Immature natural killer cell (primary cell): ENCODE measurements around the gene LRRC1. TPM values are rescaled to one million over a fixed set of nuclear protein-coding genes. Genes with fewer than 3 reads are reported as not detected.
"Not testable (repeated sequence)": the region's sequence is repeated elsewhere in the genome, so short reads cannot be mapped to it uniquely, and the experiment has no call there.

Experiments
- DNase-seq, 3 donors: peaks; one replicate each; pipeline ENCODE4 v3.0.0; 2022; ENCODE audit warnings: mixed read lengths in 1 of 3
- H3K27ac Mint-ChIP-seq, 6 donors: one replicate each; pipeline ENCODE4 v1.8.0; 2020; ENCODE audit warnings: mixed read lengths in 6 of 6, mild to moderate bottlenecking in 5 of 6, inconsistent platforms in 4 of 6, moderate library complexity in 3 of 6
- H3K27me3 Mint-ChIP-seq, 3 donors: one replicate each; pipeline ENCODE4 v1.8.0; 2020 to 2021; ENCODE audit warnings: low read depth in 3 of 3, mild to moderate bottlenecking in 3 of 3, mixed read lengths in 3 of 3, moderate library complexity in 3 of 3, inconsistent platforms in 1 of 3
- H3K36me3 Mint-ChIP-seq, 3 donors: one replicate each; pipeline ENCODE4 v1.8.0; 2020; ENCODE audit warnings: mixed read lengths in 3 of 3, inconsistent platforms in 2 of 3, mild to moderate bottlenecking in 2 of 3
- H3K4me1 Mint-ChIP-seq, 2 donors: one replicate each; pipeline ENCODE4 v1.8.0; 2020; ENCODE audit warnings: inconsistent platforms in 2 of 2, mild to moderate bottlenecking in 2 of 2, mixed read lengths in 2 of 2, moderate library complexity in 1 of 2
- H3K4me3 Mint-ChIP-seq, 5 donors: one replicate each; pipeline ENCODE4 v1.8.0; 2020; ENCODE audit warnings: mild to moderate bottlenecking in 5 of 5, mixed read lengths in 5 of 5, inconsistent platforms in 3 of 5, moderate library complexity in 3 of 5
- H3K9me3 Mint-ChIP-seq, 6 donors: one replicate each; pipeline ENCODE4 v1.8.0; 2020; ENCODE audit warnings: mild to moderate bottlenecking in 6 of 6, mixed read lengths in 6 of 6, inconsistent platforms in 4 of 6, moderate library complexity in 3 of 6
- polyA plus RNA-seq, 3 donors: library from polyadenylated mRNA; unstranded; fragments of 300-500 nt; fragmentation: Illumina TruSeq; gene quantifications; one replicate each; pipeline ENCODE4 v1.2.3, GENCODE V29; 2021

LRRC1 gene
- polyA plus RNA-seq, 3 donors from 2014 or later, result 1.6 to 2.8 (median 2.7) TPM

GRCh38 chr6:53770780-53771249 is 24.0 kb upstream of the LRRC1 start:
- Mint-ChIP-seq H3K4me3 (no peak overlapping the region), H3K4me1 (no peaks in the 10 kb centered on the region), H3K9me3 (peaks cover 0 to 9% (median 0%) of the 10 kb centered on the region in 6 donors), H3K27me3 (peaks cover 2 to 11% (median 2%) of the 10 kb centered on the region in 3 donors), H3K36me3 (no peaks in the 10 kb centered on the region), H3K27ac (no peak overlapping the region)
- no peak for DNase-seq

DNA sequence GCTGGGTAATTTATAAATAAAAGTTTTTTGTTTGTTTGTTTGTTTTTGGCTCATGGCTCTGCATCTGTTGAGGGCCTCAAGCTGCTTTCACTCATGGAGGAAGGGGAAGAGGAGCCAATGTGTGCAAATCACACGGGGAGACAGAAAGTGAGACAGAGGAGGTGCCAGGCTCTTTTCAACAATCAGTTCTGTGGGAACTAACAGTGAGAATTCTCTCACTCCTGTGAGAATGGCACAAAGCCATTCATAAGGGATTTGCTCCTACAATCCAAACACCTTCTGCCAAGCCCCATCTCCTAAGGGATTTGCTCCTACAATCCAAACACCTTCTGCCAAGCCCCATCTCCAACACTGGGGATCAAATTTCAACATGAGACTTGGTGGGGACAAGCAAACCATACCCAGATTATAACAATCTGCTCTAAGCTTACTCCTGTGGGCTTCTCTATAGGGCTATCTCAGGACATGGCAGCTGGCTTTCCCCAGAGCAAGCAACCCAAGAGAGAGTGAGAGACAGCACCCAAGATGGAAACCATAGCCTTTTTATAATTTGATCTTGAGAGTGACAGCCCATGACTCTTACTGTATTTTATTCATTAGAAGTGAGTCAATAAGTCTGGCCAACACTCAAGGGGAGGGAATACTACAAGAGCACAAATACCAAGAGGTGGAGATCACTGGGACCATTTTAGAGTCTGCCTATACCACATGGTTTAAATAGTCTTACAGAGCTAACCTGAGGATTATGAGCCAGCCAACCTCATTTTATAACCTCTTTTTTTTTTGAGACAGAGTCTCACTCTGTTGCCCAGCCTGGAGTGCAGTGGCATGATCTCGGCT is 22.8 kb upstream of the LRRC1 start:
- H3K4me1 Mint-ChIP-seq, result no peaks in the 10 kb centered on the region

DNA sequence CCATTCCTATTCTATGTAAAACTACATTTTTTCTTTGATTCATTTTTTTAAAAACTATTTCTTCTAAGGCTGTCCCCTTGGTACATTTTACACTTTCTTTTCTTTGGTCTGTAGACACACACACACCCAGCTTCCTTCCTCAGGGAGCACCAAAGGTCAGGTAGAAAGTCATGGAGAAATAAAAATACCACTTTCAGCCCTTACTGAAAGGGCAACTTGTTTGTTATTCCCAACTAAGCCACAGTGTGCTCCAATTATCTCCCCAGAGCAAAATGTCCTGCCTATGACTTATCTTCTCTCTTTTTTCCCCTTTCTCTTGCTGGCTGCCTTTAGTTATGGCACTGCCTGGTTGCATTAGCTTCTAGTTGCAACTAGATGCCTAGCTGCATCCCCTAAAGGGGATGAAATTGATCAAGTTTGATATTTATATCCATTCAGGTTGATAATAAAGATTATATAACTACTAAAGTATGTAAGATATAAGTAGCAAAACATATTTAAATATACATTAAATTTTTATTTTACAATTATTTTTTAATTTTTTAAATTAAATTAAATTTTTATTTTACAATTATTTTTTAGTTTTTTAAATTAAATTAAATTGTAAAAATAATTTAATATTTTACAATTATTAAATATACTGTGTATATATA is 21.6 kb upstream of the LRRC1 start:
- no peak overlapping the region for H3K27ac Mint-ChIP-seq
- H3K9me3 Mint-ChIP-seq, result peaks cover 0 to 2% (median 0%) of the 10 kb centered on the region in 6 donors
- no peak overlapping the region for H3K4me3 Mint-ChIP-seq
- H3K36me3 Mint-ChIP-seq, result no peaks in the 10 kb centered on the region
- DNase-seq, result no peak
- no peaks in the 10 kb centered on the region for H3K4me1 Mint-ChIP-seq
- H3K27me3 Mint-ChIP-seq, result peaks cover 0 to 7% (median 4%) of the 10 kb centered on the region in 3 donors

More for the DNA sequence above, 22.8 kb upstream of the LRRC1 start:
- H3K27ac Mint-ChIP-seq, result no peak overlapping the region
- no peak for DNase-seq
- no peaks in the 10 kb centered on the region for H3K36me3 Mint-ChIP-seq
- H3K4me3 Mint-ChIP-seq, result no peak overlapping the region
- H3K9me3 Mint-ChIP-seq, result peaks cover 0 to 4% (median 0%) of the 10 kb centered on the region in 6 donors
- H3K27me3 Mint-ChIP-seq, result peaks cover 0 to 7% (median 2%) of the 10 kb centered on the region in 3 donors

DNA sequence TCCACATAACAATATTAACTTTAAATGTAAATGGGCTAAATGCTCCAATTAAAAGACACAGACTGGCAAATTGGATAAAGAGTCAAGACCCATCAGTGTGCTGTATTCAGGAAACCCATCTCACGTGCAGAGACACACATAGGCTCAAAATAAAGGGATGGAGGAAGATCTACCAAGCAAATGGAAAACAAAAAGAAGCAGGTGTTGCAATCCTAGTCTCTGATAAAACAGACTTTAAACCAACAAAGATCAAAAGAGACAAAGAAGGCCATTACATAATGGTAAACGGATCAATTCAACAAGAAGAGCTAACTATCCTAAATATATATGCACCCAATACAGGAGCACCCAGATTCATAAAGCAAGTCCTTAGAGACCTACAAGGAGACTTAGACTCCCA is 18.7 kb upstream of the LRRC1 start:
- not testable (repeated sequence) for H3K36me3 Mint-ChIP-seq, H3K4me1 Mint-ChIP-seq, H3K9me3 Mint-ChIP-seq, H3K4me3 Mint-ChIP-seq, DNase-seq, H3K27ac Mint-ChIP-seq
- H3K27me3 Mint-ChIP-seq, result peaks cover 3 to 10% (median 9%) of the 10 kb centered on the region in 3 donors

GRCh38 chr6:53784991-53785390 is 9.8 kb upstream of the LRRC1 start:
- not testable (repeated sequence) for H3K4me1 Mint-ChIP-seq, H3K27ac Mint-ChIP-seq, H3K4me3 Mint-ChIP-seq, DNase-seq
- peaks cover 0 to 10% (median 5%) of the 10 kb centered on the region in 3 donors for H3K36me3 Mint-ChIP-seq
- H3K27me3 Mint-ChIP-seq, result peaks cover 13 to 15% (median 13%) of the 10 kb centered on the region in 3 donors
- peaks cover 0 to 24% (median 8%) of the 10 kb centered on the region in 6 donors for H3K9me3 Mint-ChIP-seq

- H3K9me3 Mint-ChIP-seq, result peaks cover 0 to 19% (median 8%) of the 10 kb centered on the region in 6 donors
- no peak overlapping the region for H3K27ac Mint-ChIP-seq
- no peaks in the 10 kb centered on the region for H3K4me1 Mint-ChIP-seq
- DNase-seq, result no peak
- peaks cover 0 to 5% (median 4%) of the 10 kb centered on the region in 3 donors for H3K36me3 Mint-ChIP-seq
- H3K27me3 Mint-ChIP-seq, result peaks cover 10 to 15% (median 12%) of the 10 kb centered on the region in 3 donors
- H3K4me3 Mint-ChIP-seq, result no peak overlapping the region
These were observed 8.0 kb upstream of the LRRC1 start for GRCh38 chr6:53786832-53787231.

- Mint-ChIP-seq H3K4me1 (peaks cover 21 to 27% of the 10 kb centered on the region in 2 donors), H3K27me3 (peaks cover 9 to 24% (median 15%) of the 10 kb centered on the region in 3 donors), H3K4me3 (no peak overlapping the region), H3K36me3 (peaks cover 0 to 5% (median 4%) of the 10 kb centered on the region in 3 donors), H3K9me3 (peaks cover 0 to 19% (median 8%) of the 10 kb centered on the region in 6 donors), H3K27ac (no peak overlapping the region)
- no peak for DNase-seq
These were observed 3.9 kb upstream of the LRRC1 start for GRCh38 chr6:53790886-53791285.

DNA sequence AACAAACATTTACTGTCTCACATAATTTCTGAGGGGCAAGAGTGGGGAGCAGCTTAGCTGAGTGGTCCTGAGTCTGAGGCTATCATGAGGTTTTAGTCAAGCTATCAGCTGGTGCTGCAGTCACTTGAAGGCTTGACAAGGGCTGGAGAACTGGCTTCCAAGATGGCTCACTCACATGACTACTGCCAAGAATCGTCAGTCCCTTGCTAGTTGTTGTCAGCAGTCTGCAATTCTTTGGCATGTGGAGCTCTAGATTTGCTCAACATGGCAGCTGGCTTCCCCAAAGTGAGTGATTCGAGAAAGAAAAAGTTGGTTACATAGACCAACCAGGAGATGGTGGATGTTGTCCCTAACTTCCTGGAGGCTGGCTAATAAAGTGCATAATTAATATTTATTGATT is 2.8 kb upstream of the LRRC1 start:
- no peak overlapping the region for H3K27ac Mint-ChIP-seq
- DNase-seq, result no peak
- peaks cover 0 to 19% (median 8%) of the 10 kb centered on the region in 6 donors for H3K9me3 Mint-ChIP-seq
- peaks cover 0 to 5% (median 4%) of the 10 kb centered on the region in 3 donors for H3K36me3 Mint-ChIP-seq
- H3K4me1 Mint-ChIP-seq, result peaks cover 28 to 36% of the 10 kb centered on the region in 2 donors
- no peak overlapping the region for H3K4me3 Mint-ChIP-seq
- peaks cover 9 to 27% (median 15%) of the 10 kb centered on the region in 3 donors for H3K27me3 Mint-ChIP-seq

DNA sequence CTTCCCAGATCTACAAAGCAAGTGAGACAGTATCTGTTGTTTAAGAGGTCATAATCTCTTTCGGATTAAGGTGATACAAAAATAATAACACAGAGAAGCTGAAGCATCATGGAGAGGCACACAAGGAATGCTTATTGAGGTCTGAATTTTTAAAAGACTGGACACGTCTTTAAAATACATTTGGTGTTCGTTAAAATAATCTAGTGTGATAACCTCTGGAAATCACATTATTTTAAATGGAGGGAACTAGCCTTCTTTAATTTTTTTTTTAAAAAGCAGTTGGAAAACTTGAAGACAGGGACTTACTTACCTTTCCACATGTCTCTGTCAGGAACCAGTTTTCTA is 1.9 kb upstream of the LRRC1 start:
- Mint-ChIP-seq H3K36me3 (peaks cover 0 to 5% (median 4%) of the 10 kb centered on the region in 3 donors), H3K4me1 (peaks cover 30 to 42% of the 10 kb centered on the region in 2 donors), H3K27ac (no peak overlapping the region), H3K27me3 (peaks cover 9 to 29% (median 15%) of the 10 kb centered on the region in 3 donors), H3K4me3 (peak overlapping the region; percentile 97 to 98 (median 97)), H3K9me3 (peaks cover 0 to 16% (median 8%) of the 10 kb centered on the region in 6 donors)
- DNase-seq, result no peak

DNA sequence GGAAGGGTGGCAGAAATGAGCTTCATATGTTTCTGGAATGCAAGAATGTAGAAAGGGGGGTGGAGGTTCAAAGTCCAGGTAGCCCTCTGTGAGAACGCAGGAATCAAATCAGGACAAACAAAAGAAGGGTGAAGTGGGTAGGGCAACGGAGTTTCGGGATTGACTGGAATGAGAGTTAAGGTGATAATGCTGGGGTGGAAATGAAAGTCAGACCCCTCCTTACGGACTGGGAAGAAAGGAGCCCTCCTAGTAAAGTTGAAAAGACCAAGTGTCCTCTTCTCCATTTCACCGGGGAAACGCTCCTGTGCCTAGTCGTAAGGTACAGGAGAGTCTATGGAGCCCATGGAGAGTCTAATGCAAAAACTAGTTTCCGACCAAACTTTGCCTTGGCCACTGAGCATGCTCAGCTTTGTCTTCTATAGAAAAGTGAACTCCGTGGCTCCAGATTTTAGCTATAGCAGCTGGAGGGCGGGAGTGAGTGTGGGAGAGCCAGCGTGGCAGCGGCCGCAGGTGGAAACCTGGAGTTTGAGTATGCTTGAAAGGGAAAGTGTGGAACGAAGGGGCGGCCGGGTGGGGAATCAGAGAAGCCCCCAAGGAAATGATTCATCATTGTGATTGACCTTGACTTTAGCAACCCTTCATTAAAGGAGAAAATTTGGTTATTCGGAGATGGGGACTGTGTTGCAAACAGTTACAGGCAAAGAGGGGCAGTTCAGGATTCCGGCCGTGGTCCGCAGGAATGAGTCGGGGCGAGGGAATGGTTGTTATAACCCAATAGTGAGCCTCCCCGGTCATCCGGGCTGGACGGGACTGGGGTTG is 1.3 kb upstream of the LRRC1 start:
- Mint-ChIP-seq H3K4me3 (peak overlapping the region; percentile 97 to 98 (median 97)), H3K36me3 (peaks cover 0 to 4% (median 3%) of the 10 kb centered on the region in 3 donors)

GRCh38 chr6:53794137-53794719 is 577 bp upstream of the LRRC1 start:
- no peaks in the 10 kb centered on the region for H3K36me3 Mint-ChIP-seq
- H3K27ac Mint-ChIP-seq, result peak overlapping the region; percentile 81 to 93 (median 88)
- H3K27me3 Mint-ChIP-seq, result peaks cover 3 to 19% (median 12%) of the 10 kb centered on the region in 3 donors
- no peak for DNase-seq
- H3K9me3 Mint-ChIP-seq, result peaks cover 0 to 4% (median under 1%) of the 10 kb centered on the region in 6 donors
- H3K4me3 Mint-ChIP-seq, result peak overlapping the region; percentile 97 to 98 (median 97)
- peaks cover 30 to 42% of the 10 kb centered on the region in 2 donors for H3K4me1 Mint-ChIP-seq

More for the DNA sequence above, 1.3 kb upstream of the LRRC1 start:
- peaks cover 30 to 42% of the 10 kb centered on the region in 2 donors for H3K4me1 Mint-ChIP-seq
- peak overlapping the region; percentile 30 to 91 (median 75) for H3K27ac Mint-ChIP-seq
- peaks cover 0 to 11% (median 5%) of the 10 kb centered on the region in 6 donors for H3K9me3 Mint-ChIP-seq
- H3K27me3 Mint-ChIP-seq, result peaks cover 9 to 23% (median 15%) of the 10 kb centered on the region in 3 donors
- peak; percentile 21 to 30 (median 27) for DNase-seq

GRCh38 chr6:53795340-53795701 is 516 bp downstream of the LRRC1 start:
- Mint-ChIP-seq H3K27me3 (peaks cover 2 to 19% (median 12%) of the 10 kb centered on the region in 3 donors), H3K4me3 (peak overlapping the region; percentile 97 to 98 (median 97))
- no peak for DNase-seq

More at GRCh38 chr6:53795340-53795701, 516 bp downstream of the LRRC1 start:
- Mint-ChIP-seq H3K4me1 (peaks cover 30 to 42% of the 10 kb centered on the region in 2 donors), H3K36me3 (no peaks in the 10 kb centered on the region), H3K9me3 (peaks cover 0 to 1% (median 0%) of the 10 kb centered on the region in 6 donors), H3K27ac (peak overlapping the region in 5 of 6 donors; percentile 34 to 91 (median 71))
